Astrocyte (in vitro differentiated cells and primary cell): Measurements from ENCODE around the gene PIM2. TPM values are rescaled to one million over a fixed set of nuclear protein-coding genes. Genes with fewer than 3 reads are reported as not detected.

Experiments
- DNase-seq: peaks from one replicate; pipeline ENCODE4 v3.0.0-alpha.2; 2010; ENCODE audit warnings: low read depth
- FAIRE-seq: peaks from 2 replicates; lab custom pipeline; 2011; peaks lifted over from hg19 to GRCh38; lab: Jason Lieb, UNC
- H2AFZ ChIP-seq: 2 replicates; pipeline ENCODE4 v1.6.0; 2012; ENCODE audit warnings: low read depth, low read length, inconsistent platforms
- H3K27ac ChIP-seq: 2 replicates; pipeline ENCODE4 v1.5.1; 2011; ENCODE audit warnings: low read depth, low read length, inconsistent platforms
- H3K27me3 ChIP-seq: 2 replicates; pipeline ENCODE4 v1.6.0; 2011; ENCODE audit warnings: low read length, inconsistent platforms; ENCODE audit not compliant: insufficient read depth
- H3K36me3 ChIP-seq: 2 replicates; pipeline ENCODE4 v1.5.1; 2011; ENCODE audit warnings: low read length, inconsistent platforms; ENCODE audit not compliant: insufficient read depth
- H3K4me1 ChIP-seq: 2 replicates; pipeline ENCODE4 v1.5.1; 2011; ENCODE audit warnings: low read length, inconsistent platforms; ENCODE audit not compliant: insufficient read depth
- H3K4me2 ChIP-seq: 2 replicates; pipeline ENCODE4 v1.6.0; 2012; ENCODE audit warnings: low read length, inconsistent platforms
- H3K4me3 ChIP-seq: 2 replicates; pipeline ENCODE4 v1.5.1; 2011; ENCODE audit warnings: low read depth, mild to moderate bottlenecking, low read length, inconsistent platforms; ENCODE audit not compliant: insufficient read depth
- H3K79me2 ChIP-seq: 2 replicates; pipeline ENCODE4 v1.6.0; 2012; ENCODE audit warnings: mild to moderate bottlenecking, low read length, inconsistent platforms; ENCODE audit not compliant: insufficient read depth
- H3K9ac ChIP-seq: 2 replicates; pipeline ENCODE4 v1.6.0; 2012; ENCODE audit warnings: mild to moderate bottlenecking, low read length, inconsistent platforms
- H3K9me3 ChIP-seq: 2 replicates; pipeline ENCODE4 v1.5.1; 2012; ENCODE audit warnings: low read depth, mild to moderate bottlenecking, low read length, inconsistent platforms; ENCODE audit not compliant: insufficient read depth
- H4K20me1 ChIP-seq: 2 replicates; pipeline ENCODE4 v1.6.0; 2012; ENCODE audit warnings: low read length, inconsistent platforms; ENCODE audit not compliant: insufficient read depth
- H3K27ac Mint-ChIP-seq: one replicate; pipeline ENCODE4 v1.8.0; 2021; ENCODE audit warnings: mild to moderate bottlenecking, mixed read lengths; ENCODE audit not compliant: unreplicated experiment
- H3K27me3 Mint-ChIP-seq: one replicate; pipeline ENCODE4 v1.8.0; 2021; ENCODE audit warnings: low read depth, mixed read lengths; ENCODE audit not compliant: unreplicated experiment
- H3K36me3 Mint-ChIP-seq: one replicate; pipeline ENCODE4 v1.8.0; 2021; ENCODE audit warnings: low read depth, mixed read lengths; ENCODE audit not compliant: unreplicated experiment
- H3K4me1 Mint-ChIP-seq: one replicate; pipeline ENCODE4 v1.8.0; 2021; ENCODE audit warnings: low read depth, mixed read lengths; ENCODE audit not compliant: unreplicated experiment
- H3K4me3 Mint-ChIP-seq: one replicate; pipeline ENCODE4 v1.8.0; 2021; ENCODE audit warnings: mild to moderate bottlenecking, moderate library complexity, mixed read lengths; ENCODE audit not compliant: unreplicated experiment
- H3K9me3 Mint-ChIP-seq: one replicate; pipeline ENCODE4 v1.8.0; 2021; ENCODE audit warnings: mild to moderate bottlenecking, mixed read lengths; ENCODE audit not compliant: unreplicated experiment
- EZH2 ChIP-seq: IDR thresholded peaks from 2 replicates; pipeline ENCODE4 v1.6.1; 2012; ENCODE audit warnings: mild to moderate bottlenecking, low read length, inconsistent platforms; ENCODE audit not compliant: insufficient read depth
- total RNA-seq: library from RNA; stranded (reverse); gene quantifications from 2 replicates; pipeline ENCODE4 v1.2.1, GENCODE V29; 2021
- TF ChIP-seq, protein P1 (sequence below): IDR thresholded peaks from 2 replicates; pipeline ENCODE4 v1.5.1; 2011; ENCODE audit warnings: low read depth, mild to moderate bottlenecking, inconsistent platforms, low read length, moderate library complexity; ENCODE audit not compliant: insufficient read depth

PIM2 gene
- total RNA-seq, 1 donor from 2014 or later = 13.4 TPM

DNA sequence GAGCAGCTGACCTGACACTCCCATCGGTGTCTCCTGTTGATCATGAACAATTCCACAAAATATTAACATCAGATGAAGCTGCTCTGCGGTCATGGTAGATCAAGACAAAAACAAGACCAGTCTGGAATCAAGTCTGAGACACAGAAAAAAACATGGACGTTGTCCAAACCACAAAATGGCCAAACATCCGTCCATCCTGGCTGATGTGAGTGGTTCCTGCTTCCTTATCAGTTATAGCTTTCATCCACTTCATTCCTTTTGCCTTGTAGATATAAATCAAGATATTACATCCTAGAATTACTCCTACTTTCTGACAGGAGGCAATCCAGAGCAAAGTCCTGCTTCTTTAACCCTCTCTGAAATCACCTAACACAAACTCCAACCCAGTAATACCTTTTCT lies 54.6 kb downstream of the PIM2 start:
- H3K4me1 Mint-ChIP-seq = peaks cover 7% of the 10 kb centered on the region
- DNase-seq (peak; percentile 76), FAIRE-seq (peak; percentile 59)
- H3K9me3 ChIP-seq = no peaks in the 10 kb centered on the region
- no peaks in the 10 kb centered on the region for H3K9me3 Mint-ChIP-seq
- H3K27ac ChIP-seq = no peak overlapping the region
- no peaks in the 10 kb centered on the region for H3K36me3 ChIP-seq
- peaks cover 6% of the 10 kb centered on the region for H3K27me3 Mint-ChIP-seq
- H3K79me2 ChIP-seq = no peaks in the 10 kb centered on the region
- H3K27ac Mint-ChIP-seq = no peak overlapping the region
- TF ChIP-seq EZH2 = no peak
- TF ChIP-seq, protein P1, sequence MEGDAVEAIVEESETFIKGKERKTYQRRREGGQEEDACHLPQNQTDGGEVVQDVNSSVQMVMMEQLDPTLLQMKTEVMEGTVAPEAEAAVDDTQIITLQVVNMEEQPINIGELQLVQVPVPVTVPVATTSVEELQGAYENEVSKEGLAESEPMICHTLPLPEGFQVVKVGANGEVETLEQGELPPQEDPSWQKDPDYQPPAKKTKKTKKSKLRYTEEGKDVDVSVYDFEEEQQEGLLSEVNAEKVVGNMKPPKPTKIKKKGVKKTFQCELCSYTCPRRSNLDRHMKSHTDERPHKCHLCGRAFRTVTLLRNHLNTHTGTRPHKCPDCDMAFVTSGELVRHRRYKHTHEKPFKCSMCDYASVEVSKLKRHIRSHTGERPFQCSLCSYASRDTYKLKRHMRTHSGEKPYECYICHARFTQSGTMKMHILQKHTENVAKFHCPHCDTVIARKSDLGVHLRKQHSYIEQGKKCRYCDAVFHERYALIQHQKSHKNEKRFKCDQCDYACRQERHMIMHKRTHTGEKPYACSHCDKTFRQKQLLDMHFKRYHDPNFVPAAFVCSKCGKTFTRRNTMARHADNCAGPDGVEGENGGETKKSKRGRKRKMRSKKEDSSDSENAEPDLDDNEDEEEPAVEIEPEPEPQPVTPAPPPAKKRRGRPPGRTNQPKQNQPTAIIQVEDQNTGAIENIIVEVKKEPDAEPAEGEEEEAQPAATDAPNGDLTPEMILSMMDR = no peak
- no peaks in the 10 kb centered on the region for H3K27me3 ChIP-seq
- H3K4me1 ChIP-seq = peaks cover 5% of the 10 kb centered on the region
- H3K4me2 ChIP-seq = peak overlapping the region; percentile 29
- no peak overlapping the region for H2AFZ ChIP-seq
- no peak overlapping the region for H3K9ac ChIP-seq
- peak overlapping the region; percentile 45 for H3K4me3 Mint-ChIP-seq
- H4K20me1 ChIP-seq = no peaks in the 10 kb centered on the region
- no peaks in the 10 kb centered on the region for H3K36me3 Mint-ChIP-seq
- no peak overlapping the region for H3K4me3 ChIP-seq

Other genes starting within 250 kb of the PIM2 start
- 0.75 and 1.1 TPM in 2 replicates for gene WAS, start 235.2 kb downstream of the PIM2 start, total RNA-seq
- gene SUV39H1, start 222.3 kb downstream of the PIM2 start, total RNA-seq = 3.5 and 4.9 TPM in 2 replicates
- not detected in 2 replicates for gene GLOD5, start 157.3 kb downstream of the PIM2 start, total RNA-seq
- not detected in 2 replicates for gene GATA1, start 132.4 kb downstream of the PIM2 start, total RNA-seq
- 59.2 and 60.6 TPM in 2 replicates for gene HDAC6, start 117.0 kb downstream of the PIM2 start, total RNA-seq
- gene ERAS, start 92.5 kb downstream of the PIM2 start, total RNA-seq = 0.24 TPM in 1 of 2 replicates, not detected in the other
- gene PCSK1N, start 83.4 kb downstream of the PIM2 start, total RNA-seq = 62.0 and 65.0 TPM in 2 replicates
- 57.7 and 58.2 TPM in 2 replicates for gene TIMM17B, start 21.3 kb downstream of the PIM2 start, total RNA-seq
- gene PQBP1, start 21.1 kb downstream of the PIM2 start, total RNA-seq = 88.2 and 101 TPM in 2 replicates
- gene SLC35A2, start 7.4 kb downstream of the PIM2 start, total RNA-seq = 54.3 and 60.8 TPM in 2 replicates
- gene OTUD5, start 38.6 kb upstream of the PIM2 start, total RNA-seq = 56.1 and 62.5 TPM in 2 replicates
- gene KCND1, start 52.8 kb upstream of the PIM2 start, total RNA-seq = 5.2 and 5.6 TPM in 2 replicates
- 41.7 and 43.4 TPM in 2 replicates for gene GRIPAP1, start 83.2 kb upstream of the PIM2 start, total RNA-seq
- 46.5 and 53.4 TPM in 2 replicates for gene TFE3, start 124.3 kb upstream of the PIM2 start, total RNA-seq
- gene CCDC120, start 140.0 kb upstream of the PIM2 start, total RNA-seq = 6.3 and 8.2 TPM in 2 replicates
- gene PRAF2, start 155.0 kb upstream of the PIM2 start, total RNA-seq = 44.4 and 52.8 TPM in 2 replicates
- gene WDR45, start 160.9 kb upstream of the PIM2 start, total RNA-seq = 54.9 TPM in 2 replicates
- gene GPKOW, start 204.7 kb upstream of the PIM2 start, total RNA-seq = 15.6 and 16.9 TPM in 2 replicates
- 0.96 and 1.2 TPM in 2 replicates for gene MAGIX, start 243.7 kb upstream of the PIM2 start, total RNA-seq